K562 (cell line): ENCODE results near the gene PAAF1.

Experiments used
- CBFB ChIP-seq: sonication (generic); formaldehyde crosslinking; IDR thresholded peaks from 2 replicates; pipeline ENCODE4 v1.4.0; 2020; ENCODE audit warnings: mild to moderate bottlenecking, missing genetic modification reagents
- CHCHD3 ChIP-seq: fragments of 250-450 bp; sonication (Bioruptor Pico); IDR thresholded peaks from 2 replicates; pipeline ENCODE4 v2.1.2; 2022; ENCODE audit warnings: mild to moderate bottlenecking
- EZH2 ChIP-seq: IDR thresholded peaks from 2 replicates; pipeline ENCODE4 v1.6.1; 2012; ENCODE audit warnings: low read depth, mild to moderate bottlenecking, inconsistent platforms, low read length, borderline replicate concordance
- NONO ChIP-seq, 2 experiments: fragments of 200-400 bp in 1 of 2; fragments of 450-650 bp in 1 of 2; formaldehyde crosslinking in 1 of 2; IDR thresholded peaks; 2 replicates each; pipeline ENCODE4 v1.6.1; 2017; ENCODE audit warnings: low read depth in 2 of 2, mild to moderate bottlenecking in 2 of 2, moderate library complexity in 2 of 2, low read length in 1 of 2
- RAD21 ChIP-seq, 2 experiments: fragments of 250-450 bp in 1 of 2; fragments of 450-650 bp in 1 of 2; sonication (Bioruptor Pico) in 1 of 2; formaldehyde crosslinking in 1 of 2; IDR thresholded peaks in 1 of 2; conservative IDR thresholded peaks in 1 of 2; 2 replicates each; pipeline versions ENCODE4 v1.4.0 to v1.8.0; 2020 to 2022; ENCODE audit warnings: mild to moderate bottlenecking in 2 of 2, moderate library complexity in 1 of 2
- SRSF7 ChIP-seq: fragments of 200-400 bp; formaldehyde crosslinking; optimal IDR thresholded peaks from 2 replicates; pipeline ENCODE3; 2017; ENCODE audit warnings: mild to moderate bottlenecking, low read depth, low read length
- ZNF232 ChIP-seq: sonication (generic); formaldehyde crosslinking; IDR thresholded peaks from 2 replicates; pipeline ENCODE4 v1.8.0; 2022; ENCODE audit warnings: mild to moderate bottlenecking, missing genetic modification reagents
- ZNF384 ChIP-seq: IDR thresholded peaks from 2 replicates; pipeline ENCODE4 v1.6.1; 2012; ENCODE audit warnings: low read depth, low read length, improper control_type of control experiment
- TF ChIP-seq, protein P1 (sequence below): sonication (generic); formaldehyde crosslinking; IDR thresholded peaks from 2 replicates; pipeline ENCODE4 v1.9.0; 2022; ENCODE audit warnings: mild to moderate bottlenecking, missing genetic modification reagents
- TF ChIP-seq, protein P2 (sequence below), 2 experiments: fragments of 450-650 bp; formaldehyde crosslinking in 1 of 2; IDR thresholded peaks; 2 replicates each; pipeline versions ENCODE4 v1.4.0 to v1.6.1; 2014 to 2020; ENCODE audit warnings: mild to moderate bottlenecking in 2 of 2, borderline replicate concordance in 1 of 2, low read depth in 1 of 2

DNA sequence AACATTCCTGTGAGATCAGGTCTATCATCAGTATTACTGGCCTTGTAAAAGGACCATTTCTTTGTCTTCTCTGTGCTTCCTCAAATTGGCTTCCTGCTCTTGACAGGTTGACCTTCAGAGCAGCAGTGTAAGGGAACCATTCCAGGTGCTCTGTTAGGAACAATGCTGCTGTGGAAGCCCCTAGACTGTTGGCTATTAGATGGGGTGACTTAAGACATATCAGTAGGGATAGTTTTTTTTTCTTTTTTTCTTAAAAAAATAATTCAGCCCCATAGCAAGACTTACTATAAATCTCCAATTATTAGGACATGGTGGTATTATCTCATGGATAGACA is 37.7 kb upstream of the PAAF1 start:
- TF ChIP-seq, protein P1, sequence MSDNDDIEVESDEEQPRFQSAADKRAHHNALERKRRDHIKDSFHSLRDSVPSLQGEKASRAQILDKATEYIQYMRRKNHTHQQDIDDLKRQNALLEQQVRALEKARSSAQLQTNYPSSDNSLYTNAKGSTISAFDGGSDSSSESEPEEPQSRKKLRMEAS (CRISPR knock-in tag): no peak
- TF ChIP-seq EZH2: no peak
- TF ChIP-seq NONO (IDR thresholded peaks at IDR 0.05; ENCODE audit: low read depth in 2 of 2, low read length in 1 of 2): no peak
- TF ChIP-seq ZNF232 (CRISPR knock-in tag): no peak
- no peak for TF ChIP-seq CHCHD3 (CRISPR knock-in tag)
- no peak for TF ChIP-seq RAD21 (CRISPR knock-in tag; conservative IDR thresholded peaks at IDR 0.05 in 1 of 2, IDR thresholded peaks at IDR 0.05 in 1 of 2)
- TF ChIP-seq ZNF384: no peak
- no peak for TF ChIP-seq CBFB (CRISPR knock-in tag)
- TF ChIP-seq, protein P2, sequence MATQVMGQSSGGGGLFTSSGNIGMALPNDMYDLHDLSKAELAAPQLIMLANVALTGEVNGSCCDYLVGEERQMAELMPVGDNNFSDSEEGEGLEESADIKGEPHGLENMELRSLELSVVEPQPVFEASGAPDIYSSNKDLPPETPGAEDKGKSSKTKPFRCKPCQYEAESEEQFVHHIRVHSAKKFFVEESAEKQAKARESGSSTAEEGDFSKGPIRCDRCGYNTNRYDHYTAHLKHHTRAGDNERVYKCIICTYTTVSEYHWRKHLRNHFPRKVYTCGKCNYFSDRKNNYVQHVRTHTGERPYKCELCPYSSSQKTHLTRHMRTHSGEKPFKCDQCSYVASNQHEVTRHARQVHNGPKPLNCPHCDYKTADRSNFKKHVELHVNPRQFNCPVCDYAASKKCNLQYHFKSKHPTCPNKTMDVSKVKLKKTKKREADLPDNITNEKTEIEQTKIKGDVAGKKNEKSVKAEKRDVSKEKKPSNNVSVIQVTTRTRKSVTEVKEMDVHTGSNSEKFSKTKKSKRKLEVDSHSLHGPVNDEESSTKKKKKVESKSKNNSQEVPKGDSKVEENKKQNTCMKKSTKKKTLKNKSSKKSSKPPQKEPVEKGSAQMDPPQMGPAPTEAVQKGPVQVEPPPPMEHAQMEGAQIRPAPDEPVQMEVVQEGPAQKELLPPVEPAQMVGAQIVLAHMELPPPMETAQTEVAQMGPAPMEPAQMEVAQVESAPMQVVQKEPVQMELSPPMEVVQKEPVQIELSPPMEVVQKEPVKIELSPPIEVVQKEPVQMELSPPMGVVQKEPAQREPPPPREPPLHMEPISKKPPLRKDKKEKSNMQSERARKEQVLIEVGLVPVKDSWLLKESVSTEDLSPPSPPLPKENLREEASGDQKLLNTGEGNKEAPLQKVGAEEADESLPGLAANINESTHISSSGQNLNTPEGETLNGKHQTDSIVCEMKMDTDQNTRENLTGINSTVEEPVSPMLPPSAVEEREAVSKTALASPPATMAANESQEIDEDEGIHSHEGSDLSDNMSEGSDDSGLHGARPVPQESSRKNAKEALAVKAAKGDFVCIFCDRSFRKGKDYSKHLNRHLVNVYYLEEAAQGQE (IDR thresholded peaks at IDR 0.05; ENCODE audit: borderline replicate concordance): no peak
- TF ChIP-seq, protein P2 (CRISPR knock-in tag; IDR thresholded peaks at IDR 0.05; ENCODE audit: low read depth): no peak
- TF ChIP-seq SRSF7: no peak
